GM19025 (cell line): Measurements from ENCODE around the gene ZMYM4.

Experiments used
- ATAC-seq: cut with Tn5 transposase; IDR thresholded peaks from one replicate; pipeline ENCODE4 v1.9.1; 2021; ENCODE audit warnings: mild to moderate bottlenecking, low read depth, moderate library complexity; ENCODE audit not compliant: unreplicated experiment

The ZMYM4 gene

DNA sequence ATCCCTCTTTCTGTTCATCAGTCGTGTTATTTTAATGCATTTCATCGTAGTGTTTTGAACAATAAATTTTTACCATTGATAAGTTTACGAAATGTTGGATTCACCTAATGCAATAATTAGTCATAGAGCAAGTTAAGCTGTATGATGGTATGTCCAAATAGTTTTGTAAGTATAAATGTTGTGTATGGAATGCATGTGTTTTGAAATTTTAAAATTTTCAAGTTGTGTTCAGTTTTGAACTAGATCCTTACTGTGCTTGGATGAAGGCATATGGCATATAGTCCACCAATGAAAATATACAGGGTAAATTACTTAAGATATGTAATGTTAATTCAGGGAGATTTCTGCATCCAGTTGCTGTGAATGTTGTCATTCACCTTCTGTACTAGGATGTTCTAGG is 2.3 kb downstream of the ZMYM4 start:
- no peak for ATAC-seq

- no peak for ATAC-seq
Measured at GRCh38 chr1:35274197-35274596, 5.7 kb downstream of the ZMYM4 start.

DNA sequence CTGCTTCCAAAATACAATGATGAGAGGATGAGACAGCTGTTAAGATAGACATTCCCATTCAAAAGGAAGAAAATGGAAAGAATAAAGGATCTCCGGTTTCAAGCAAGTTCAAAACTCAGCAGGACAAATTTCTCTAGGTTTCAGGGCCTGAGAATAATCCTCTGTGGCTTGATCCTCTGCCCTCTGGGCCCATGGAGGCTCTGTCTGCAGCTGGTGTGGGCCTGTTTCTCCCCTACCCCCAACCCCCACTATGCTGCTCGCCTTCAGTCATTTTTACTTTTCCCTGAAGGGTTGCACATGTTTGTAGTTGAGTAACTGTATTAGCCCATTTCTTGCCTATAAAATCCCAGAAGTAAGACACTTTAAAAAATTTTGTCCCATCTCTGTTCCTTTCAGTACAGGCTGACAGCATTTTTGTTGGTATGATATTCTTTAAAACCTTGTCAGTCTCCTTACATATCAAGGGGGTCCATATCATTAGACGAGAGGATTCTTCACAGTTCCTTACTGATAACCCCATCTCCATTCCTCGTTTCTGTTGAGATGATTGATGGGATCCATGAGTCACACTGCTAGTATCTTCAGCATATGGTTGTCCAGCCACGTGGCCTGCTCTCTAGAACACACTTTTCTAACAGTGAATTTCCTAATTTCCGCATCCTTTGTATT is 10.5 kb downstream of the ZMYM4 start:
- no peak for ATAC-seq

DNA sequence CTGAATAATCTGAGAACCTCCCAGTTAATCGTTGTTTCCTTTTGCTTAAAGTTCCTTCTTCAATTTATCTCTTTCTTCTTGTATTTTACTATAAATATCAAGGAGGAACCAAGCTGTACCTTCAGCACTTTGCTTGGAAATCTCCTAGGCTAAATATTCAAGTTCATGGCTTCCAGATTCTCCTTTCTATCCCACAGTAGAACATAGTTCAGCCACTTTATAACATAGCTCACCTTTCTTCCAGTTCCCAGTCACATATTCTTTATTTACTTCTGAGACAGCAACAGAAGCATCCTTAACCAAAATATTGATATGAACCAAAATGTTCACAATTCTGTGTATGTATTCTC is 11.0 kb downstream of the ZMYM4 start:
- no peak for ATAC-seq

DNA sequence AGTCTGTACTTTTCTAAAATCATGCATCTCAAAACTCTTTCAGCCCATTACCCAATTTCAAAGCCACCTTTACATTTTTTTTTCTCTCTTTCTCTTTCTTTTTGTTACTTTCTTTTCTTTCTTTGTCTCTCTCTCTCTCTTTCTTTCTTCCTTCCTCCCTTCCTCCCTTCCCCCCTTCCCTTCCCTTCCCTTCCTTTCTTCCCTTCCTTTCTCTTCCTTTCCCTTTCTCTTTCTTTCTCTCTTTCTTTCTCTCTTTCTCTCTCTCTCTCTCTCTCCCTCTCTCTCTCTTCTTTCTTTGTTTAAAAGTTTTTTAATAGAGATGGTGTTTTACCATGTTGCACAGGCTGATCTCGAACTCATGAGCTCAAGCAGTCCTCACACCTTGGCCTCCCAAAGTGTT is 11.5 kb downstream of the ZMYM4 start:
- no peak for ATAC-seq

- no peak for ATAC-seq
Measured at GRCh38 chr1:35281565-35281964, 13.1 kb downstream of the ZMYM4 start.

- ATAC-seq = no peak
Measured at GRCh38 chr1:35282172-35282571, 13.7 kb downstream of the ZMYM4 start.

DNA sequence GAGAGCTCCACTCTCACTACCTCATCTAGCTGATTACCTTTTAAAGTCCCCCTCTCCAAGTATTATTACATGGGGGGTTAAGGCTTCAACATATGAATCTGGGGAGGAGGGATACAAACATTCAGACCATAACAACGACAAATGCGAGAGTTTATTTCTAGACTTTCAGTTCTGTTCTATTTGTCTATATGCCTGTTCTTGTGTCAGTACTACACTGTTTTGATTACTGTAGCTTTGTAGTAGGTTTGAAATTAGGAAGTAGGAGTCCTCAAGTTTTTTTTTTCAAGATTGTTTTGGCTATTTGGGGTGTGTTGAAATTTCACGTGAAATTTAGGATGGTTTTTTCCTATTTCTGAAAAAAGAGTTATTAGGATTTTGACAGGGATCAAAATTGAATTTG is 16.3 kb downstream of the ZMYM4 start:
- no peak for ATAC-seq

- no peak for ATAC-seq
Measured at GRCh38 chr1:35285771-35286606, 17.5 kb downstream of the ZMYM4 start.

GRCh38 chr1:35287807-35288640 is 19.5 kb downstream of the ZMYM4 start:
- no peak for ATAC-seq

DNA sequence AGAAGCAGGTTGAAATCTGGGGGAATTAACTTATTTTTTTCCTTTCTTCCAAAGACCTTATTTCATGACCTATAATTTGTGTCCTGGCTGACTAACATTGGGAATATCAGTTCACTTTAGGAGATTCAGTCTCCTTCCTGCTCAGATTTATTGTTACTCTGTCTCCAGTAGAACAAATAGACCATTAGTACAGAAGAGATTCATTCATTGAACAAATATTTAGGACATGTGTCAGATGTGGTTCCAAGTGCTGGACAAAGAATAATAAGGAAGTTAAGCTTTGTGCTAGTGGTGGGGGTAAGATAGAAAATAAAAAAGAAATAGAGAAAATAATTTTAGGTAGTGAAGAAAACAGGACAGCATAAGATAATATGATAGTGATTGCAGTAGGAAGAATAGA is 20.3 kb downstream of the ZMYM4 start:
- ATAC-seq = no peak

DNA sequence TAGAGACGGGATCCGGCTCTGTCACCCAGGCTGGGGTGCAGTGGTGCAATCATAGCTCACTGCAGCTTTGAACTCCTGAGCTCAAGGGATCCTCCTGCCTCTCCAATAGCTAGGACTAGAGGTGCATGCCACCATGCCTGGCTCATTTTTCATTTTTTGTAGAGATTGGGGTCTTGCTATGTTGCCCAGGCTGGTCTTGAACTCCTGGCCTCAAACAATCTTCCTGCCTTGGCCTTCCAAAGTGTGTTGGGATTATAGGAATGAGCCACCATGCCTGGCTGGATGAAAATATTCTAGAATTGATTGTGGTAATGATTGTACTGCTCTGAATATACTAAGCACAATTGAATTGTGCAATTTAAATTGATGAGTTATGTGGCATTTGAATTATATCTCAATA is 21.9 kb downstream of the ZMYM4 start:
- ATAC-seq = no peak

DNA sequence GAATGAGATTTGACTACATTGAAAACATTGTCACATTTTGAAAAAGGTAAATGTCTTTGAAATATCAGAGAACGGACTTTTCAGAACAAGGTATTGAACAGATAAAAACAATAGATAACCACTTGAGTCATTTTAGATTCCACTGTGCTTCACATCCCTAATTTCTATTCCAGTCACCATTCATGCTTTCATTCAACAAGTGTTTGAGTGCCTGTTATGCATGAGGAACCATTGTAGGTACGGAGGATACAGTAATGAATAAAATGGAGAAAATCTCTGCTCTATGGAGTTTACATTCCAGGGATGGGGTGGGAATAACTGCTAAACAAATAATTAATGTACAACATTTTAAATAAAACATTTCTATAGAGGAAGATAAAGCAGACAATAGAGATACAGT is 26.3 kb downstream of the ZMYM4 start:
- ATAC-seq = no peak

GRCh38 chr1:35297886-35298285 is 29.4 kb downstream of the ZMYM4 start:
- no peak for ATAC-seq

DNA sequence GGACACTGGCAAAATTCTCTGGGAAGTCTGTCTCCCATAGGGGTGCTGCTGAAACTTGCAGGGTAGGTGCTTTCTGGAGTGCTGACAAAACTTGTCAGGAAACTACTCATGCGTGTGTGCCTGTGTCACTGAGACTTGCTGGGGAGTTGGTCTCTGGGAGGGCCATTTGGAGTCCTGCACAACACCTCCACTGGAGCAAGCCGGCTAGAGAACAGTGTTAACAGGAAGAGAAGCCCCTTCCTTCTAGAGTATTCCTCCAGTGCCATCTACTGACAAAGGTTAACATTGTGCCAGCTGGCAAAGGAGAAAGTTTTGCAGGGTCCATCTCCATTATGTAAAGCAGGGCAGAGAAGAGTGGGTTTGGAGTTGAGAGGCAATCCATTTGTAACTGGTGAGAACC is 30.0 kb downstream of the ZMYM4 start:
- ATAC-seq = peak; percentile 44

DNA sequence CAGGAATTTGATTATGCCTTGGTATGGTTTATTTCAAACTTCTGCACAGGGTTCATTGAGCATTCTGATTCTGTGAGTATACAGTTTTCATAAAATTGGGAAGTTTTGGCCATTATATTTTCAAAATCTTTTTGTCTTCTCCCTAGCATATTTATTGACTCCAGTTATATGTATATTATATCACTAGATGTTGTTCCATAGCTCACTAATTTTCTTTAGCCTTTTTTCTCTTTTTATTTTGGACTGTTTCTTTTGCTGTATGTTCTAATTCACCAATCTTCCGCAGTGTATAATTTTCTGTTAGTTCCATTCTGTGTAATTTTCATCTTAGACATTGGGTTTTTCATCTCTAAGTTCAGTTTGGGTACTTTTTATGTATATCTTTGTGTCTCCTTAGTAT is 31.9 kb downstream of the ZMYM4 start:
- no peak for ATAC-seq

DNA sequence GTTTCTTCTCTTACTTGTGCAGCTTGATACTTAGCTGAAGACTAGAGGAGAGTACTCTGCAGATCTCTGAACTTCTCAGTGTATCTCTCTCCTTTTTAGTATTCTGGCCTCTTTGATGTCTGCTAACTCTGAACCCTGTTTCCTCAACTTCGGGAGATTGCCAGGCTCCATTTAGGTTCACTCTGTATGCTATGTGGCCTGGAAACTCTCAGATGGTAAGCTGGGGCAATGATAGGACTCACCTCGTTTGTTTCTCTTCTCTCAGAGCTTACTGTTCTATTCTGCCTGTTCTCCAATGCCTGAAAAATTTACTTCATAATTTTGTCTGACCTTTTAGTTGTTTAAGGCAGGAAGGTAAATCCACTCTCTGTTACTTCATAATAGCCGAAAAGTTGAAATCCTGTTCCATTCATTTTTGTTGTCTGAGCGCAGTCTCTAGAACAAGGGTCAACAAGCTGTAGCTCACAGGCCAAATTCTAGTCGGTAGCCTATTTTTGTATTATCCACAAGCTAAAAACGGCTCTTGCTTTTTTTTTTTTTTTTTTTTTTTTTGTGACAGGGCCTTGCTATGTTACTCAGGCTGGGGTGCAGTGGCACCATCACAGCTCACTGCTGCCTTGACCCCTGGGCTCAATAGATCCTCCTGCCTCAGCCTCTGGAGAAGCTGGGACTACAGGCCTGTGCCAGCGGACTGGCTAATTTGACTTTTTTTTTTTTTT is 33.3 kb downstream of the ZMYM4 start:
- ATAC-seq = no peak

- ATAC-seq = no peak
Measured at GRCh38 chr1:35305383-35305782, 36.9 kb downstream of the ZMYM4 start.

GRCh38 chr1:35315649-35316048 is 47.1 kb downstream of the ZMYM4 start:
- no peak for ATAC-seq

- no peak for ATAC-seq
Measured at GRCh38 chr1:35316264-35316663, 47.8 kb downstream of the ZMYM4 start.
